ENCODE results near the gene TLCD1.

Gene TLCD1

DNA sequence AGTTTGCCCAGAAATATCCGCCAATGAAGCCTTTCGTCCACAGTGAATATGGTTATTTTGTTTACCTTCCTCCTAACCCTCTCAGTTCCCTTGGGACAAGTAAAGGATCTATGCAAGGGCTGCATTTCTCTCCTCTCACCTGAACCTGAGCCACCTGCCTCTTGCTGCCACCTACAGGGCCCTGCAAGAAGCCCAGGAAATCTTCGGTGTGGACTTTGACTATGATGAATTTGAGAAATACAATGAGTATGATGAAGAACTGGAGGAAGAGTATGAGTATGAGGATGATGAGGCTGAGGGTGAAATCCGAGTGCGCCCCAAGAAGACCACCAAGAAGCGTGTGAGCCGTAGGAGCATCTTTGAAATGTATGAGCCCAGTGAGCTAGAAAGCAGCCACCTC lies 50.1 kb downstream of the TLCD1 start:
- DNase-seq: no peak

DNA sequence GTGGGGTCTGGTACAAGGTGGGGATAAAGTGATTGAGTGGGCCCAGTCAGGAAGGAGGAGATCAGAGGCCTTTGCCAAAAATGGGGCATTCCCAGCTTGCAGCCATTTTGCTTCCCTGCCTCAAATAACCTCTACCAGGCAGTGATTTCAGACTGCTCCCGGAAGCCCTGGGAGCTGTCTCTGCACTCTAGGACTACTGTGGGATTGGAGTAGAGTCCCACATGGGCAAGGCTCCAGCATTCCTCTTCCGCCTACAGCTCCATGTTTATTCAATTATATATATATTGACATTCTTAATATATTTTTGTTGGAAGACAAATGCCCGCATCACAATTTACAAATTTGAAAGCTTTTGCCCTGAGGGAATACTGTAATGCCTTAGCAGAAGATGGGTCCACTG lies 50.5 kb downstream of the TLCD1 start:
- DNase-seq: no peak
